ENCODE results near the gene IDH3B.

IDH3B gene

DNA sequence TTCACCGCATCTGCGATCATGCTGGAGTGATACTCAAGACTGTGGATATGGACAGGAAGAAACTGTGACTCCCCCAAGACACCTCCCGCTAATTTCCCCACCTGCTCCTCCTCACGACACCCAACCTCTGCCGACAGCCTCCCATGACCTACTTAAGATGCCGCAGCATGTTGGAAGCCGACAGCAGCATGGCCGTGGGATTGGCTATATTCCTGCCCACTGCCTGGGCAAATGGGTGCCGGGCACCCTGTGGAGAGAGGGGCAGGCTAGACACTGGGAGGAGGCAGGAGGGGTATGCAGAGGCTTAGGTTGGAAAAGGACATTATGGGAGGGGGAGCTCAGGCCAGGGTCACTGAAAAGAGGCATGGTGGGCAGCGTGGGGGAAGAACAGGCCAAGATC, 4.5 kb downstream of the IDH3B start:
- no peak for TF ChIP-seq POLR2A (IDR thresholded peaks at IDR 0.05; ENCODE audit: extremely low read depth, insufficient read length)
- TF ChIP-seq, protein P1, sequence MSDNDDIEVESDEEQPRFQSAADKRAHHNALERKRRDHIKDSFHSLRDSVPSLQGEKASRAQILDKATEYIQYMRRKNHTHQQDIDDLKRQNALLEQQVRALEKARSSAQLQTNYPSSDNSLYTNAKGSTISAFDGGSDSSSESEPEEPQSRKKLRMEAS (IDR thresholded peaks at IDR 0.05; ENCODE audit: low read depth, low read length), result no peak
- no peak for TF ChIP-seq MYC (IDR thresholded peaks at IDR 0.05; ENCODE audit: low read depth, low read length)
- TF ChIP-seq, protein P2, sequence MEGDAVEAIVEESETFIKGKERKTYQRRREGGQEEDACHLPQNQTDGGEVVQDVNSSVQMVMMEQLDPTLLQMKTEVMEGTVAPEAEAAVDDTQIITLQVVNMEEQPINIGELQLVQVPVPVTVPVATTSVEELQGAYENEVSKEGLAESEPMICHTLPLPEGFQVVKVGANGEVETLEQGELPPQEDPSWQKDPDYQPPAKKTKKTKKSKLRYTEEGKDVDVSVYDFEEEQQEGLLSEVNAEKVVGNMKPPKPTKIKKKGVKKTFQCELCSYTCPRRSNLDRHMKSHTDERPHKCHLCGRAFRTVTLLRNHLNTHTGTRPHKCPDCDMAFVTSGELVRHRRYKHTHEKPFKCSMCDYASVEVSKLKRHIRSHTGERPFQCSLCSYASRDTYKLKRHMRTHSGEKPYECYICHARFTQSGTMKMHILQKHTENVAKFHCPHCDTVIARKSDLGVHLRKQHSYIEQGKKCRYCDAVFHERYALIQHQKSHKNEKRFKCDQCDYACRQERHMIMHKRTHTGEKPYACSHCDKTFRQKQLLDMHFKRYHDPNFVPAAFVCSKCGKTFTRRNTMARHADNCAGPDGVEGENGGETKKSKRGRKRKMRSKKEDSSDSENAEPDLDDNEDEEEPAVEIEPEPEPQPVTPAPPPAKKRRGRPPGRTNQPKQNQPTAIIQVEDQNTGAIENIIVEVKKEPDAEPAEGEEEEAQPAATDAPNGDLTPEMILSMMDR (IDR thresholded peaks at IDR 0.05; ENCODE audit: low read depth, low read length), result no peak
- peak; percentile 29 for DNase-seq (ENCODE audit: low read depth)

DNA sequence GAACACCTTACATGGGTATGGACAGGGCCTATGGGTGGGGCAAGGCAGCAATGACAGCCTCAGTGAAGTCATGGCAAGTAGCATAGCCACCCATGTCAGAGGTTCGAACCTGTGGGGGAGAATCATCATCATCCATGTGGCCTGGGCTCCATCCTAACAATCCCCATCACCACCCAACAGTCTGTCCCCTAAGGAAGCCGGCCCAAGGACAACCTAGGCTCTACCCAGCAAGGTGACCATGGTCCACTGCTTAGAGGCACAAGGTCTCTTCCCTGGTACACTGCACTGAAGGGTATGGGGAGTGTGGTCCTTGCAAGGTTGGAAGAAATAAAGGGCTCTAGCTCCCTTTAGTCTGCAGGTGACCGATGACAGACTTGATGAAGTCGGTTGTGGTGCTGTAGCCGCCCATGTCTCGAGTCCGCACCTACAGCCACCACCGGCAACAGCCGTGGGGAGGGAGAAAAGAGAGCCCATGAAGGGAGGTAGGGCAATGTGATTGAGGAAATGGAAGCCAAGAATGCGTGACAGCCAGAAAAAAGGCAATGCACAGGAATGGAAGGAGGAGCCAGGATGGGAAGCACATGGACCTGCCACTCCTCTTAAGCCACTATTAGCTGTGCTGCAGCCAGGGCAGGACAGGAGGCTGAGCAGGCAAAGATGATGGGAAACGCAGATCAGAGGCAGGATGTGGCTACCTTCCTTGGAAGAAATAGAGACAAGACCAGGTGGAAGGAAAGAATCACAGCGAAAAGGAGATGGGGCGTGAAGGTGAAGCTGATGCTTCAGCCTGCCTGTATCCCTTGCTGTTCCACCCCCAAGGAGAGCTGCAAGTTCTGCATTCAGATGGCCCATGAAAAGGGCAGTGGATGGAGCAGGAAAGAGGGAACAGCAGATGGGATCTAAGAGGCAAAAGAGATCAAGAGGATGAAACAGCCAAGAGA, 5.3 kb downstream of the IDH3B start:
- H3K4me3 ChIP-seq (ENCODE audit: low read depth, low read length), result no peak overlapping the region
- peak; percentile 66 for DNase-seq (ENCODE audit: low read depth)
- TF ChIP-seq POLR2A (IDR thresholded peaks at IDR 0.05; ENCODE audit: extremely low read depth, insufficient read length) (peak; percentile 33), MYC (IDR thresholded peaks at IDR 0.05; ENCODE audit: low read depth, low read length) (no peak)
- TF ChIP-seq, protein P2 (IDR thresholded peaks at IDR 0.05; ENCODE audit: low read depth, low read length), result no peak
- TF ChIP-seq, protein P1 (IDR thresholded peaks at IDR 0.05; ENCODE audit: low read depth, low read length), result peak; percentile 42

More for the DNA sequence above, 4.5 kb downstream of the IDH3B start:
- H3K4me3 ChIP-seq (ENCODE audit: low read depth, low read length), result no peak overlapping the region

DNA sequence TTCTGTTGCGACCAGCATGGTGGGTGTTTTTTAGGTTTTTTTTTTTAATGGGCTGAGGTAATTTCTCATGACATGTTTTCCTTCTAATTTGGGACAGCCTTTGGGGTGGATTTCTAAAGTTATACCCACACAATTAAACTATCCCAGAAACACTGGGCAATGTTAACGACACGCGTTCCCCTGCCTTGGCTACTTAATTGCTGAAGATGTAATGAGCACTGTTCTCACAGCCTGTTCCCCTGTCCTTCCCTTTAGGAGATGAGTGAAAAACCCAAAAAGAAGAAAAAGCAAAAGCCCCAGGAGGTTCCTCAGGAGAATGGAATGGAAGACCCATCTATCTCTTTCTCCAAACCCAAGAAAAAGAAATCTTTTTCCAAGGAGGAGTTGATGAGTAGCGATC, 6.3 kb downstream of the IDH3B start:
- no peak overlapping the region for H3K4me3 ChIP-seq (ENCODE audit: low read depth, low read length)
- DNase-seq (ENCODE audit: low read depth), result peak; percentile 19
- TF ChIP-seq MYC (IDR thresholded peaks at IDR 0.05; ENCODE audit: low read depth, low read length) (no peak), POLR2A (IDR thresholded peaks at IDR 0.05; ENCODE audit: extremely low read depth, insufficient read length) (no peak)
- TF ChIP-seq, protein P1 (IDR thresholded peaks at IDR 0.05; ENCODE audit: low read depth, low read length), result no peak
- TF ChIP-seq, protein P2 (IDR thresholded peaks at IDR 0.05; ENCODE audit: low read depth, low read length), result no peak

DNA sequence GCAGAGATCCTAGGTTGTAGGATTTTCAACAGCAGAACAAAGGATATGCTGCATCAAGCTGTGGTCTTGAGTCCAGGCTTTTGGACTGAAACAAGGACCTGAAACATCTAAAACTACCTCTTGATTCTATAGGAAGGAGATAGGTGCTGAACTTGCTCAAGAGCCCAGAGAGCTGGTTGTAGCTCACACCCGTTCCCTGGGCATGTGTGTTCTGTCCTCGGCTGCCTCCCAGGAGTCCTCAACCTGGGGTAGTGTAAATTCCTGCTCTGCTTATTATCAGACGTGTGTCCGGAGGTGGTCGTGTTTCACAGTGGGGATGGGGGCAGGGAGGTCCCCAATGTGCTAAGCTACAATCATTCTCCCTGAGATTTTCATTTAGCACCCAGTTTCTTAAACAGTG, 6.8 kb downstream of the IDH3B start:
- H3K4me3 ChIP-seq (ENCODE audit: low read depth, low read length), result no peak overlapping the region
- peak; percentile 20 for DNase-seq (ENCODE audit: low read depth)
- TF ChIP-seq, protein P2 (IDR thresholded peaks at IDR 0.05; ENCODE audit: low read depth, low read length), result no peak
- TF ChIP-seq, protein P1 (IDR thresholded peaks at IDR 0.05; ENCODE audit: low read depth, low read length), result no peak
- TF ChIP-seq POLR2A (IDR thresholded peaks at IDR 0.05; ENCODE audit: extremely low read depth, insufficient read length) (no peak), MYC (IDR thresholded peaks at IDR 0.05; ENCODE audit: low read depth, low read length) (no peak)

DNA sequence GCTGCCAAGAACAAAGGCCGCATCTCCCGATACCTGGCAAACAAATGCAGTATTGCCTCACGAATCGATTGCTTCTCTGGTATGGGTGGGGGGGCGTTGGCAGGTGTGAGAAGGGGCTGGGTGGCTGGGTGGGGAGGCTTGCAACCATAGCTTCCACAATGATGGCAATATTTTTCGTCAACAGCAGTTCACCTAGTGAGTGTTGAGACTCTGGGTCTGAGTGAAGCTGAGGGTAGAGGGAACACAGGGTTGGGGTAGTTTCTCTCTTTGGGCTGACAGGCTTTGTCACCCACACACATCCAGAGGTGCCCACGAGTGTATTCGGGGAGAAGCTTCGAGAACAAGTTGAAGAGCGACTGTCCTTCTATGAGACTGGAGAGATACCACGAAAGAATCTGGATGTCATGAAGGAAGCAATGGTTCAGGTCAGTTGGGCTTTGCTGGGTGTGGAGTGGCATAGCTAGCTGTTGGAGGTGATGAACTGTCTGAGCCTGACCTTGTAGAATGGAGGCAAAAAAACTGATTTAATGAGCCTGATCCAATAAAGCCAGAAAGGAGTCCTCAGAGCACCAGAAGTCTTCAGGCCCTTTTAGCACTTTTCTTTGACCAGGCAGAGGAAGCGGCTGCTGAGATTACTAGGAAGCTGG, 7.4 kb downstream of the IDH3B start:
- DNase-seq (ENCODE audit: low read depth), result peak; percentile 18
- peak overlapping the region; percentile 80 for H3K4me3 ChIP-seq (ENCODE audit: low read depth, low read length)
- TF ChIP-seq, protein P2 (IDR thresholded peaks at IDR 0.05; ENCODE audit: low read depth, low read length), result no peak
- TF ChIP-seq POLR2A (IDR thresholded peaks at IDR 0.05; ENCODE audit: extremely low read depth, insufficient read length) (no peak), MYC (IDR thresholded peaks at IDR 0.05; ENCODE audit: low read depth, low read length) (no peak)
- TF ChIP-seq, protein P1 (IDR thresholded peaks at IDR 0.05; ENCODE audit: low read depth, low read length), result no peak
